T-helper 22 cell (primary cell): ENCODE results near the gene MAP6D1.

Experiments used
- DNase-seq: peaks from one replicate; pipeline ENCODE4 v3.0.0-alpha.2; 2020; ENCODE audit warnings: low read depth

MAP6D1 gene

GRCh38 chr3:183823963-183824362, 1.4 kb downstream of the MAP6D1 start:
- no peak for DNase-seq

GRCh38 chr3:183822631-183823030, 2.7 kb downstream of the MAP6D1 start:
- DNase-seq = no peak

- DNase-seq = no peak
These were observed 5.5 kb downstream of the MAP6D1 start for GRCh38 chr3:183819831-183820230.

GRCh38 chr3:183818706-183819624, 6.4 kb downstream of the MAP6D1 start:
- DNase-seq = no peak

GRCh38 chr3:183818041-183818620, 7.2 kb downstream of the MAP6D1 start:
- DNase-seq = no peak

- DNase-seq = no peak
These were observed 7.7 kb downstream of the MAP6D1 start for GRCh38 chr3:183817639-183818038.

- DNase-seq = no peak
These were observed 8.5 kb downstream of the MAP6D1 start for GRCh38 chr3:183816681-183817510.

GRCh38 chr3:183815951-183816475, 9.4 kb downstream of the MAP6D1 start:
- DNase-seq = no peak

- DNase-seq = no peak
These were observed 9.8 kb downstream of the MAP6D1 start for GRCh38 chr3:183815563-183815940.

GRCh38 chr3:183814240-183814639, 11.1 kb downstream of the MAP6D1 start:
- DNase-seq = no peak

- no peak for DNase-seq
These were observed 12.5 kb downstream of the MAP6D1 start for GRCh38 chr3:183812761-183813445.

- DNase-seq = no peak
These were observed 13.7 kb downstream of the MAP6D1 start for GRCh38 chr3:183811638-183812037.

GRCh38 chr3:183810643-183811594, 14.5 kb downstream of the MAP6D1 start:
- DNase-seq = no peak

GRCh38 chr3:183809270-183809669, 16.1 kb downstream of the MAP6D1 start:
- no peak for DNase-seq

GRCh38 chr3:183808355-183808754, 17.0 kb downstream of the MAP6D1 start:
- DNase-seq = no peak

- DNase-seq = no peak
These were observed 17.5 kb downstream of the MAP6D1 start for GRCh38 chr3:183807881-183808280.

GRCh38 chr3:183807209-183807728, 18.1 kb downstream of the MAP6D1 start:
- DNase-seq = no peak

- DNase-seq = no peak
These were observed 22.4 kb downstream of the MAP6D1 start for GRCh38 chr3:183802989-183803388.

GRCh38 chr3:183801601-183802000, 23.8 kb downstream of the MAP6D1 start:
- DNase-seq = no peak

GRCh38 chr3:183800243-183800863, 25.0 kb downstream of the MAP6D1 start:
- DNase-seq = no peak
